ENCODE data around the gene SUGCT. TPM values are rescaled to one million over a fixed set of nuclear protein-coding genes. Genes with fewer than 3 reads are reported as not detected.
A peak's percentile ranks its signal among the peaks of the same experiment; 100 is the strongest.

The SUGCT gene
- total and polyA plus RNA-seq, 2 of the 13 experiments (the other 11 are each of a cell fraction or from before 2014, with no cell fraction given), result 10.1 to 22.2 TPM

- TF ChIP-seq FOXC1 (CRISPR knock-in tag; IDR thresholded peaks at IDR 0.05; ENCODE audit: borderline replicate concordance) (no peak), THAP11 (CRISPR knock-in tag; IDR thresholded peaks at IDR 0.05) (0 out of 2 replicates have a peak, but pooled peaks have one; percentile 41), TAF1 (CRISPR knock-in tag; IDR thresholded peaks at IDR 0.05) (no peak), MXI1 (IDR thresholded peaks at IDR 0.05; ENCODE audit: borderline replicate concordance, low read depth, low read length) (no peak), SETDB1 (CRISPR knock-in tag; IDR thresholded peaks at IDR 0.05; ENCODE audit: borderline replicate concordance) (no peak), TIGD3 (CRISPR knock-in tag; IDR thresholded peaks at IDR 0.05; ENCODE audit: borderline replicate concordance) (no peak), ZNF614 (CRISPR knock-in tag; IDR thresholded peaks at IDR 0.05; ENCODE audit: borderline replicate concordance) (peak; percentile 39; the same call in 1 of the 2 replicates), RFX5 (IDR thresholded peaks at IDR 0.05; ENCODE audit: low read depth, low read length) (no peak), THAP8 (CRISPR knock-in tag; IDR thresholded peaks at IDR 0.05; ENCODE audit: borderline replicate concordance) (no peak)
These were observed 449.1 kb downstream of the SUGCT start (continued) for GRCh38 chr7:40583667-40584444.
